ENCODE measurements around the gene ANO9. TPM values are rescaled to one million over a fixed set of nuclear protein-coding genes. Genes with fewer than 3 reads are reported as not detected.
"Not testable (repeated sequence)": the region's sequence is repeated elsewhere in the genome, so short reads cannot be mapped to it uniquely, and the experiment has no call there.

ANO9 gene
- total RNA-seq, 3 donors from 2014 or later, result 16.5 to 21.7 (median 20.4) TPM

- no peaks in the 10 kb centered on the region for H3K27me3 Mint-ChIP-seq (ENCODE audit: low read depth)
- no peaks in the 10 kb centered on the region for H3K4me1 Mint-ChIP-seq (ENCODE audit: low read depth)
- no peak overlapping the region for H3K4me3 Mint-ChIP-seq
- no peaks in the 10 kb centered on the region for H3K9me3 Mint-ChIP-seq
- peak; percentile 55 to 65 for ATAC-seq
- H3K36me3 Mint-ChIP-seq (ENCODE audit: insufficient read depth), result no peaks in the 10 kb centered on the region
- DNase-seq, result no peak
These were observed 48.4 kb downstream of the ANO9 start for GRCh38 chr11:393219-394033.

DNA sequence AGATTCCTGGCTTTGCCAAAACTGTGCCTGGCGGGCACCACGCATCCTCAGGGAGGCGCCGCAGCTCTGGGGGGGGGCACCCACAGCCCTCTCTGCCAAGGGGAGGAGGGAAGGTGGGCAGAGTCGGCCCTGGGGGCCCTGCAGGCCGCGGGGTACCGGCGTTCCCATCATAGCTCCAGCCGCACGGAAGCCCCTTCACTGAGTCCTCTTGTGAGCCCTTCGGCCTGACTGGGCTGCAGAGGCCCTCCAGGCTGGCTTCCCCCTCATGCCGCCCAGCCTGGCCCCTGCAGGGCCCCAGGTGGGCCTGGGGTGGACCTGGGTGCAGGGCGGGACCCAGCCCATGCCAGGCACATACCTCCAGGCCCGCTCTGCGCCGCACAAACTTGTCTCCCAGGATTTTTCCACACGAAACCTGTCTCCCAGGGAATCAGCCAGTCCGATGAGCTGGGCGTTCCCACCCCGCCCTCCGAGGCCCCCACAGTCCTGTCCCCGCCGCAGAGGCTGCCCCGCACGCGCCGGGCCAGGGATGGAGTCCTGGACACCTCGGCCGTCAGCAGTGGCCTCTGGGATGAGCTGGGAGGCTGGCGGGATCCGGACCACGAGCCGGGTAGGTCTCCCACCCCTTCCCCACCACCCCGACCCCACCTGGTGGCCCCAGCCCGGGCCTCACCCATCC lies 49.6 kb downstream of the ANO9 start:
- no peak for DNase-seq
- Mint-ChIP-seq H3K27me3 (ENCODE audit: low read depth) (no peaks in the 10 kb centered on the region), H3K9me3 (no peaks in the 10 kb centered on the region), H3K36me3 (ENCODE audit: insufficient read depth) (no peaks in the 10 kb centered on the region), H3K4me3 (no peak overlapping the region), H3K4me1 (ENCODE audit: low read depth) (peaks cover 1% of the 10 kb centered on the region)
- no peak for ATAC-seq

- Mint-ChIP-seq H3K4me1 (ENCODE audit: low read depth) (peaks cover 3% of the 10 kb centered on the region), H3K9me3 (no peaks in the 10 kb centered on the region), H3K4me3 (no peak overlapping the region), H3K36me3 (ENCODE audit: insufficient read depth) (no peaks in the 10 kb centered on the region), H3K27me3 (ENCODE audit: low read depth) (no peaks in the 10 kb centered on the region)
- ATAC-seq (no peak), DNase-seq (no peak)
These were observed 50.4 kb downstream of the ANO9 start for GRCh38 chr11:391117-392017.

DNA sequence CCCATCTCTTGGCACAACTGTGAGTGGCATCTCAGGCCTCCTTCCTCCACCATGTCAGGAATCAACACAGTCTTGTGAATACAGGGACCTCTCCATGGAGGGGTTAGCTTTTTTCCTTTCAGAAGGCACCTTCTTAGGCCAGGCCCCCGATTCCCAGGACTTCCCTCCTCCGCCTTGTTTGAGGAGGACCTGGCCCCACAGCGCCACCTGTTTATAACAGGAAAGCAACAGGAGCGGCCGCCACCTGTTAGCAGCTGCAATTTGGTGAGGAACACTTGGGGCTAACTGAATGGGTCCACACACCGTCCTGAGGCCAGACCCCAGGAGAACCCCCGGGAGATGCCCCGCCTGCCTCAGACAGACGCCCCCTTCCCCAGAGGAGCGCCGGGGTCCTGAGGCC lies 51.6 kb downstream of the ANO9 start:
- no peak for ATAC-seq
- Mint-ChIP-seq H3K27me3 (ENCODE audit: low read depth) (no peaks in the 10 kb centered on the region), H3K36me3 (ENCODE audit: insufficient read depth) (no peaks in the 10 kb centered on the region)

DNA sequence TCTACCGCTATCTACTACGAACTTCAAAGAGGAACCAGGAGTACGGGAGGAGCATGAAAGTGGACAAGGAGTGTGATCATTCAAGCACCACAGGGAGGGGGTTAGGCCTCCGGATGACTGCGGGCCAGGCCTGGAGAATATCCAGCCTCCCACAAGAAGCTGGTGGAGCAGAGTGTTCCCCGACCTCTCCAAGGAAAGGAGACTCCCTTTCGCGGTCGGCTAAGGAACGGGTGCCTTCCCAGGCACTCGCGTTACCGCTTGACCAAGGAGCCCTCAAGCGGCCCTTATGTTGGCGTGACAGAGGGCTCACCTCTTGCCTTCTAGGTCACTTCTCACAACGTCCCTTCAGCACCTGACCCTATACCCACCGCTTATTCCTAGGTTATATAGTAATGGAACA lies 52.4 kb downstream of the ANO9 start:
- not testable (repeated sequence) for H3K27me3 Mint-ChIP-seq (ENCODE audit: low read depth); H3K9me3 Mint-ChIP-seq; H3K36me3 Mint-ChIP-seq (ENCODE audit: insufficient read depth); H3K4me3 Mint-ChIP-seq; ATAC-seq; DNase-seq; H3K4me1 Mint-ChIP-seq (ENCODE audit: low read depth)

More for the DNA sequence above, 51.6 kb downstream of the ANO9 start:
- Mint-ChIP-seq H3K4me3 (no peak overlapping the region), H3K9me3 (no peaks in the 10 kb centered on the region), H3K4me1 (ENCODE audit: low read depth) (peaks cover 3% of the 10 kb centered on the region)
- no peak for DNase-seq

- H3K9me3 Mint-ChIP-seq, result no peaks in the 10 kb centered on the region
- H3K4me1 Mint-ChIP-seq (ENCODE audit: low read depth), result peaks cover 3% of the 10 kb centered on the region
- H3K4me3 Mint-ChIP-seq, result no peak overlapping the region
- H3K27me3 Mint-ChIP-seq (ENCODE audit: low read depth), result peaks cover 2% of the 10 kb centered on the region
- no peak for ATAC-seq
- no peak for DNase-seq
- no peaks in the 10 kb centered on the region for H3K36me3 Mint-ChIP-seq (ENCODE audit: insufficient read depth)
These were observed 54.5 kb downstream of the ANO9 start for GRCh38 chr11:387193-387793.

DNA sequence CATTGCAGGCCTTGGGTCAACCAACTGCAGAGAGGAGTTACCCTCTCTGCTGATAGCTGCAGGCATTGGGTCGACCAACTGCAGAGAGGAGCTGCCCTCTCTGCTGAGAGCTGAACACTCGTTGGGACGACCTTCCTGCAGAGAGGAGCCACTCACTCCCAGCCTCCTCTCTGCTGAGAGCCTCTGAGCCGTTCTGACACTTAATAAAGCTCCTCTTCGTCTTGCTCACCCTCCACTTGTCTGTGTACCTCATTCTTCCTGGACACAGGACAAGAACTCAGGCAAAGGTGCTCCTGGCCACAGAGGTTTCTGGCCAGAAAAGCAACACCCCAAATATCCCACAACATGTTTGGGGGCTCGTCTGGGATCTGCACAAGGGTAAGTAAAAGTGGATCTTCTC lies 55.3 kb downstream of the ANO9 start:
- no peaks in the 10 kb centered on the region for H3K9me3 Mint-ChIP-seq
- H3K36me3 Mint-ChIP-seq (ENCODE audit: insufficient read depth), result no peaks in the 10 kb centered on the region
- peaks cover 4% of the 10 kb centered on the region for H3K27me3 Mint-ChIP-seq (ENCODE audit: low read depth)
- ATAC-seq (no peak), DNase-seq (no peak)
- H3K4me1 Mint-ChIP-seq (ENCODE audit: low read depth), result peaks cover 3% of the 10 kb centered on the region
- no peak overlapping the region for H3K4me3 Mint-ChIP-seq

DNA sequence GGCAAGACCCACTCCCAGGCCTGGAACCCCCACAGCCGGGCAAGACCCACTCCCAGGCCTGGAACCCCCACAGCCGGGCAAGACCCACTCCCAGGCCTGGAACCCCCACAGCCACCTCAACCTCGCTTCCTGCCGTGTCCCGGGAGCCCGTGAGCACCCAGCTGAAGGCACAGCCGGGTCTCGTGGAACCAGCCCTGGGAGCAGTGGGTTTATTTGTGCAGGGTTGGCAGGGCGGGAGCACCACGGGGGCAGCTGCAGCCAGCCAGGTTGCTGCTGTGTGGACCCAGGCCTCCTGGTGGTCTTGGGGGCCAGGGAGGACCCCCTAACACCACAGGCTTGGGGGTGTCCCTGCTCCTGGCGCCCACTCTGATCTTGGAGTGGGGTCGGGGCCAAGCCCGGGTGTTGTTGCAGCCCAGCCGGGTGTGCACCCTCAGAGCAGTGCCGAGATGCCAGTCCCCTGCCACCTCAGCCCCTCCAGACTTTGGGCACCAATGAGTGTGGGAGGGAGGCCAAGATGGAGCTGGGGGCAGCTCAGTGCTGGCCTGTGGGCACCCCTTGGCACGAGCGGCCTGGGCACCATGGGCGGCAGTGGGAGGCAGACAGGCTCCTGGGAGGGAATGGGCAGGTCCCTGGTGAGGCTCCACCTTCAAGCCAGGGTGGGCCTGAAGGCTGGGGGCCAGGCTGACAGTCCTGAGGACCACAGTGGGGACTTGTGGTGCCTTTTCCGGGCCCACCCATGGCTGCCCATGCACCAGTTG lies 56.0 kb downstream of the ANO9 start:
- ATAC-seq (no peak), DNase-seq (no peak)
- Mint-ChIP-seq H3K4me3 (no peak overlapping the region), H3K36me3 (ENCODE audit: insufficient read depth) (no peaks in the 10 kb centered on the region), H3K27me3 (ENCODE audit: low read depth) (peaks cover 4% of the 10 kb centered on the region), H3K4me1 (ENCODE audit: low read depth) (peaks cover 3% of the 10 kb centered on the region), H3K9me3 (no peaks in the 10 kb centered on the region)

DNA sequence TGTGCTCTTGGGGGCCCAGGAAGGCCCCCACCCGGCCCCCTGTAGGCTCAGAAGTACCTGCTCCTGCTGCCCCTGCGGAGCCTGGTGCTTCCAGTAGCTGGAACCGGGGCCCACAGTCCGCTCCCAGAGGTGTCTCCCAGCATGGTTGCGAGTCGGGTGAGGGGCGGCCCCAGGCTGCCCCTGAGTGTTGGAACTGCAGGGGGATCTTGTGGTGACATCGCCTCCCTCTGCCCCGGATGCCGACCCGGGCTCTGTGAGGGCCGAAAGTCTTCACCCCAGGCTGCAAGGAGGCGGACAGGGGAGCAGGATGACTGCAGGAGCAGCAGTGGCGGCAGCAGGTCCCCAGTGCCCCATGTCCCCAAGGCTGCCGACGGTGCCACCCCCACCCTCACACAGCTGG lies 57.3 kb downstream of the ANO9 start:
- Mint-ChIP-seq H3K9me3 (no peaks in the 10 kb centered on the region), H3K4me1 (ENCODE audit: low read depth) (peaks cover 3% of the 10 kb centered on the region), H3K4me3 (no peak overlapping the region), H3K36me3 (ENCODE audit: insufficient read depth) (no peaks in the 10 kb centered on the region), H3K27me3 (ENCODE audit: low read depth) (peaks cover 4% of the 10 kb centered on the region)
- ATAC-seq (no peak), DNase-seq (no peak)

GRCh38 chr11:383431-383830 lies 58.4 kb downstream of the ANO9 start:
- DNase-seq, result no peak
- Mint-ChIP-seq H3K9me3 (no peaks in the 10 kb centered on the region), H3K4me3 (no peak overlapping the region), H3K36me3 (ENCODE audit: insufficient read depth) (no peaks in the 10 kb centered on the region), H3K4me1 (ENCODE audit: low read depth) (peaks cover 3% of the 10 kb centered on the region), H3K27me3 (ENCODE audit: low read depth) (peaks cover 4% of the 10 kb centered on the region)
- no peak for ATAC-seq

DNA sequence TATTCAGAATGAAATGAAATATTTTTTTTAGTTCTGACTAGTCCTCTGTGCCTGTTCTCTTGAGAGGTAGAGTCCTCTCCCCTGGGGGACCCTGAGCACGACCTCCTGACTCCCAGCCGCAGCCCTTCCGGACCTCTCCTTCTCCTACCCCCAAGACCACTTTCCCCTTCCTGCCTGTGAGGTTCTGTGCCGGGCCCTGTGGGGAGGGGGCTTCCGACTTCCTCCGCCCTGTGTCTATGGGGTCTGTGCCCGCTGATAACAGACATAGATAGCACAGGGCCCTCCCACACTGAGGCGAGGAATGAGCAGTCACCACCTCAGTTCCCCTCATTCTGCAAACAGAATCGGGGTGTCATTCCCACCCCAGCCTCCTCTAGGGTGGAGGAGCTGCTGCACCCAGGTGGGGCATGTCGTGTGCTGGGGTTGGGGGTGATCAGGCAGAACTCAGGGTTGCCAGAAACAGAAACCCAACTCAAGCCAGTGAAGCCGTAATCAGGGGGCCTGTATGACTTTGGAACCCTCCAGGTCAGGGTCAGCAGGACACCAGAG lies 59.7 kb downstream of the ANO9 start:
- DNase-seq (no peak), ATAC-seq (peak in 1 of 2 donors; percentile 10)
- H3K4me3 Mint-ChIP-seq, result no peak overlapping the region
- peaks cover under 1% of the 10 kb centered on the region for H3K4me1 Mint-ChIP-seq (ENCODE audit: low read depth)
- H3K9me3 Mint-ChIP-seq, result no peaks in the 10 kb centered on the region
- no peaks in the 10 kb centered on the region for H3K36me3 Mint-ChIP-seq (ENCODE audit: insufficient read depth)
- peaks cover 4% of the 10 kb centered on the region for H3K27me3 Mint-ChIP-seq (ENCODE audit: low read depth)

DNA sequence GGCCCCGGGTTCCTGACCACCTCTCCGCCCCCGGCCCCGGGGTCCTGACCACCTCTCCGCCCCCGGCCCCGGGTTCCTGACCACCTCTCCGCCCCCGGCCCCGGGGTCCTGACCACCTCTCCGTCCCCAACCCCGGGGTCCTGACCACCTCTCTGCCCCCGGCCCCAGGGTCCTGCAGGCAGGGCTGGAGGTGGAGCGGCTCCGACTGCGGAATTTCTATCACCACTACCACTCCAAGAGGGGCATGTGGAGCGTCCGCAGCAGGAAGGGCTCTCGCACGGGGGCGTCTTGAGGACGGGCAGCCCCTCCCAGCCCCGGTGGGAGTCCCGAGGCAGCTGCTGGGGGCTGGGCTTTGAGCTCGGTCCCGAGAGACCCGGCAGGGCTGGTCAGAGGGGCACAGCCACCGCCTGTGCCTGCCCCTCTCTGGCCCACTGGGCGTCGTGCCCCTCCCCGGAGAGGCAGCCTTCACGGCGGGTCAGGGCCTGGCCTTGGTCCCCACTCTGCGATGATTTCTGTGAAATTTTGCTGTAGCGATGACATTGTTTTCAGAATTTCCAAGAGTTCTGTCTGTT lies 60.2 kb downstream of the ANO9 start:
- DNase-seq (no peak), ATAC-seq (no peak)
- H3K27me3 Mint-ChIP-seq (ENCODE audit: low read depth), result peaks cover 4% of the 10 kb centered on the region
- no peaks in the 10 kb centered on the region for H3K9me3 Mint-ChIP-seq
- no peaks in the 10 kb centered on the region for H3K4me1 Mint-ChIP-seq (ENCODE audit: low read depth)
- no peak overlapping the region for H3K4me3 Mint-ChIP-seq
- H3K36me3 Mint-ChIP-seq (ENCODE audit: insufficient read depth), result no peaks in the 10 kb centered on the region

GRCh38 chr11:380996-381395 lies 60.8 kb downstream of the ANO9 start:
- peaks cover 4% of the 10 kb centered on the region for H3K27me3 Mint-ChIP-seq (ENCODE audit: low read depth)
- H3K4me1 Mint-ChIP-seq (ENCODE audit: low read depth), result no peaks in the 10 kb centered on the region
- H3K4me3 Mint-ChIP-seq, result no peak overlapping the region
- H3K36me3 Mint-ChIP-seq (ENCODE audit: insufficient read depth), result no peaks in the 10 kb centered on the region
- no peaks in the 10 kb centered on the region for H3K9me3 Mint-ChIP-seq
- ATAC-seq (no peak), DNase-seq (no peak)
